IMR-90 (cell line): ENCODE results near the gene CTNNA1.

Experiments used
- CEBPB ChIP-seq: IDR thresholded peaks from 2 replicates; pipeline ENCODE4 v1.6.1; 2012; ENCODE audit warnings: low read depth, low read length, improper control_type of control experiment
- FOS ChIP-seq: fragments of 150-350 bp; IDR thresholded peaks from 2 replicates; pipeline ENCODE4 v1.6.1; 2016; ENCODE audit warnings: low read depth, low read length
- MAZ ChIP-seq: IDR thresholded peaks from 2 replicates; pipeline ENCODE4 v1.6.1; 2012; ENCODE audit warnings: low read depth, mild to moderate bottlenecking, low read length, improper control_type of control experiment, moderate library complexity, borderline replicate concordance
- SMC3 ChIP-seq: fragments of 150-350 bp; IDR thresholded peaks from 2 replicates; pipeline ENCODE4 v1.6.1; 2016; ENCODE audit warnings: low read depth, mild to moderate bottlenecking, antibody characterized with exemption, low read length, moderate library complexity
- TF ChIP-seq, protein P1 (sequence below): conservative IDR thresholded peaks from 2 replicates; pipeline ENCODE4 v1.5.1; 2012; ENCODE audit warnings: mild to moderate bottlenecking, low read depth, low read length, improper control_type of control experiment
- TF ChIP-seq, protein P2 (sequence below): fragments of 150-350 bp; IDR thresholded peaks from 2 replicates; pipeline ENCODE4 v1.6.1; 2017; ENCODE audit warnings: mild to moderate bottlenecking, antibody characterized with exemption, low read length, low read depth
- TF ChIP-seq, protein P3 (sequence below): fragments of 150-350 bp; IDR thresholded peaks from 2 replicates; pipeline ENCODE4 v1.6.1; 2016; ENCODE audit warnings: low read depth, mild to moderate bottlenecking, low read length, moderate library complexity, borderline replicate concordance

DNA sequence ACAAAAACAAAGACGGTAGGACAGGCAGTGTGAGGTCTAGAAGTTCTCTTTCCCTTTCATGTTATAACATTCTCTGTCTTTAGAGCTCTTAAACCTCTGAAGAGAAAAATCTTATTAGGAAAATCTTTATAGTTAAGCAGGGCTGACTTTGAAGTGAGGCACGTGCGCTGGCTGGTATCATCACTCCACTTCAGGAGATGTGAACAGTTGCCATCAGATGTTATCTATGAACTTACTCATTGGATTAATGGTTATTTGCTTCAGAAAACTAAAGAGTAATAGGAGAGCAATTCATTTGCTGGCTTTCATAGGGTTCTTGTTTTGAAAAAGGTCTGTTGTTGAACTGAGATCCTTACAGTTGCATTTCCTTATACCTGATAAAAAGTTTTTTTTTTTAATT lies 96.2 kb downstream of the CTNNA1 start:
- TF ChIP-seq SMC3 (no peak), MAZ (no peak), CEBPB (no peak), FOS (no peak)
- TF ChIP-seq, protein P1, sequence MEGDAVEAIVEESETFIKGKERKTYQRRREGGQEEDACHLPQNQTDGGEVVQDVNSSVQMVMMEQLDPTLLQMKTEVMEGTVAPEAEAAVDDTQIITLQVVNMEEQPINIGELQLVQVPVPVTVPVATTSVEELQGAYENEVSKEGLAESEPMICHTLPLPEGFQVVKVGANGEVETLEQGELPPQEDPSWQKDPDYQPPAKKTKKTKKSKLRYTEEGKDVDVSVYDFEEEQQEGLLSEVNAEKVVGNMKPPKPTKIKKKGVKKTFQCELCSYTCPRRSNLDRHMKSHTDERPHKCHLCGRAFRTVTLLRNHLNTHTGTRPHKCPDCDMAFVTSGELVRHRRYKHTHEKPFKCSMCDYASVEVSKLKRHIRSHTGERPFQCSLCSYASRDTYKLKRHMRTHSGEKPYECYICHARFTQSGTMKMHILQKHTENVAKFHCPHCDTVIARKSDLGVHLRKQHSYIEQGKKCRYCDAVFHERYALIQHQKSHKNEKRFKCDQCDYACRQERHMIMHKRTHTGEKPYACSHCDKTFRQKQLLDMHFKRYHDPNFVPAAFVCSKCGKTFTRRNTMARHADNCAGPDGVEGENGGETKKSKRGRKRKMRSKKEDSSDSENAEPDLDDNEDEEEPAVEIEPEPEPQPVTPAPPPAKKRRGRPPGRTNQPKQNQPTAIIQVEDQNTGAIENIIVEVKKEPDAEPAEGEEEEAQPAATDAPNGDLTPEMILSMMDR, result no peak
- TF ChIP-seq, protein P2, sequence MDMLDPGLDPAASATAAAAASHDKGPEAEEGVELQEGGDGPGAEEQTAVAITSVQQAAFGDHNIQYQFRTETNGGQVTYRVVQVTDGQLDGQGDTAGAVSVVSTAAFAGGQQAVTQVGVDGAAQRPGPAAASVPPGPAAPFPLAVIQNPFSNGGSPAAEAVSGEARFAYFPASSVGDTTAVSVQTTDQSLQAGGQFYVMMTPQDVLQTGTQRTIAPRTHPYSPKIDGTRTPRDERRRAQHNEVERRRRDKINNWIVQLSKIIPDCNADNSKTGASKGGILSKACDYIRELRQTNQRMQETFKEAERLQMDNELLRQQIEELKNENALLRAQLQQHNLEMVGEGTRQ, result peak; percentile 60
- TF ChIP-seq, protein P3, sequence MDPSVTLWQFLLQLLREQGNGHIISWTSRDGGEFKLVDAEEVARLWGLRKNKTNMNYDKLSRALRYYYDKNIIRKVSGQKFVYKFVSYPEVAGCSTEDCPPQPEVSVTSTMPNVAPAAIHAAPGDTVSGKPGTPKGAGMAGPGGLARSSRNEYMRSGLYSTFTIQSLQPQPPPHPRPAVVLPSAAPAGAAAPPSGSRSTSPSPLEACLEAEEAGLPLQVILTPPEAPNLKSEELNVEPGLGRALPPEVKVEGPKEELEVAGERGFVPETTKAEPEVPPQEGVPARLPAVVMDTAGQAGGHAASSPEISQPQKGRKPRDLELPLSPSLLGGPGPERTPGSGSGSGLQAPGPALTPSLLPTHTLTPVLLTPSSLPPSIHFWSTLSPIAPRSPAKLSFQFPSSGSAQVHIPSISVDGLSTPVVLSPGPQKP, result no peak
